Ovary (tissue), 9 donors: ENCODE data around the gene TERT. TPM values are rescaled to one million over a fixed set of nuclear protein-coding genes. Genes with fewer than 3 reads are reported as not detected.
"Not testable (repeated sequence)": the region's sequence is repeated elsewhere in the genome, so short reads cannot be mapped to it uniquely, and the experiment has no call there.

Experiments used
- DNase-seq, 5 donors: peaks; one replicate each; pipeline ENCODE4 v3.0.0-alpha.2; 2019 to 2020
- H3K27ac ChIP-seq, 2 donors: fragments of 200-600 bp; one replicate each; pipeline versions ENCODE4 v1.5.1 to v1.8.0; 2019 to 2022
- H3K27me3 ChIP-seq: fragments of 200-600 bp; one replicate; pipeline ENCODE4 v1.8.0; 2022
- H3K36me3 ChIP-seq: fragments of 200-600 bp; sonication (generic); one replicate; pipeline ENCODE4 v1.5.1; 2019
- H3K4me1 ChIP-seq: one replicate; pipeline ENCODE4 v1.8.1; 2013; ENCODE audit warnings: mild to moderate bottlenecking, moderate library complexity; ENCODE audit not compliant: insufficient read depth
- H3K4me3 ChIP-seq: fragments of 200-600 bp; sonication (generic); one replicate; pipeline ENCODE4 v1.5.1; 2017
- H3K9me3 ChIP-seq, 2 donors: fragments of 200-600 bp in 1 of 2; sonication (generic) in 1 of 2; one replicate each; pipeline versions ENCODE4 v1.5.1 to v1.8.1; 2013 to 2019; ENCODE audit warnings: mild to moderate bottlenecking in 1 of 2, moderate library complexity in 1 of 2
- EP300 ChIP-seq: sonication (generic); formaldehyde crosslinking; IDR thresholded peaks from one replicate; pipeline ENCODE4 v1.6.1; 2017; ENCODE audit warnings: antibody characterized with exemption
- POLR2A ChIP-seq: fragments of 450-650 bp; IDR thresholded peaks from one replicate; pipeline ENCODE4 v1.6.1; 2017; ENCODE audit warnings: antibody characterized with exemption, mild to moderate bottlenecking, moderate library complexity
- WGBS, 3 donors: extraction: QIAGEN DNeasy Blood & Tissue Kit in 1 of 3; methylation state at CpG; one replicate each; pipeline versions ENCODE4 v1.1.5 to v1.1.7; 2013 to 2017; 5-methylcytosine and 5-hydroxymethylcytosine counted together
- intact Hi-C, 4 donors: fragments of 100-400 bp; cut with DNase I; formaldehyde crosslinking; loops; one replicate each; pipeline versions ENCODE4 v1.11.0 to v1.15.1; 2022 to 2023
- polyA plus RNA-seq, 2 donors: library from polyadenylated mRNA; stranded (reverse); fragments of 200-250 nt in 1 of 2; fragments of 350-450 nt in 1 of 2; fragmentation: Illumina TruSeq in 1 of 2; extraction: RNeasy Lipid Tissue Mini Kit (QIAGEN cat#74804) in 1 of 2; gene quantifications; one replicate each; pipeline ENCODE4 v1.2.3, GENCODE V29; 2013 to 2014
- total RNA-seq, 7 donors: library from RNA; depleted of rRNA in 2 of 7; stranded (reverse); fragments of >200 nt in 2 of 7; fragmentation: NEBNext Ultra II Directional in 3 of 7; extraction: Animal tissue kit (Norgen Biotek cat#: 25700) in 3 of 7; gene quantifications; one replicate each; pipeline versions ENCODE4 v1.1.0 to v1.2.4, GENCODE V29; 2016 to 2023
- TF ChIP-seq, protein P1 (sequence below), 3 donors: fragments of 450-650 bp in 2 of 3; fragments of 200-600 bp in 1 of 3; IDR thresholded peaks; one replicate each; pipeline versions ENCODE4 v1.5.1 to v1.8.0; 2016 to 2022; ENCODE audit warnings: antibody characterized with exemption in 3 of 3, mild to moderate bottlenecking in 1 of 3
- donor health status: DM: no; HTN: no; CAD: no; lungs with moderate emphysema.
- donor health status: DM: no; HTN: no; CAD: no.
- donor health status: Bipolar disorder and iron deficiency.
- donor health status: DM: yes; HTN: yes; CAD: no.
- donor health status: DM: no; HTN: no; CAD: no.
- donor health status: DM: yes; HTN: yes; CAD: no.

Gene TERT
- total and polyA plus RNA-seq, 9 donors, result 0.10 to 3.1 TPM; not detected in 7

GRCh38 chr5:1231354-1231905 lies 63.4 kb downstream of the TERT start:
- Histone ChIP-seq H3K4me1 (no peaks in the 10 kb centered on the region), H3K4me3 (no peak overlapping the region), H3K27me3 (no peaks in the 10 kb centered on the region), H3K9me3 (no peaks in the 10 kb centered on the region), H3K27ac (no peak overlapping the region), H3K36me3 (no peaks in the 10 kb centered on the region)
- no peak for DNase-seq
- intact Hi-C loops, result no loop called here
- WGBS, 3 donors, result 56 to 60% (median 56%) methylated on average over 12 to 13 of the region's 13 CpGs
- TF ChIP-seq EP300 (no peak), POLR2A (no peak)
- TF ChIP-seq, protein P1, sequence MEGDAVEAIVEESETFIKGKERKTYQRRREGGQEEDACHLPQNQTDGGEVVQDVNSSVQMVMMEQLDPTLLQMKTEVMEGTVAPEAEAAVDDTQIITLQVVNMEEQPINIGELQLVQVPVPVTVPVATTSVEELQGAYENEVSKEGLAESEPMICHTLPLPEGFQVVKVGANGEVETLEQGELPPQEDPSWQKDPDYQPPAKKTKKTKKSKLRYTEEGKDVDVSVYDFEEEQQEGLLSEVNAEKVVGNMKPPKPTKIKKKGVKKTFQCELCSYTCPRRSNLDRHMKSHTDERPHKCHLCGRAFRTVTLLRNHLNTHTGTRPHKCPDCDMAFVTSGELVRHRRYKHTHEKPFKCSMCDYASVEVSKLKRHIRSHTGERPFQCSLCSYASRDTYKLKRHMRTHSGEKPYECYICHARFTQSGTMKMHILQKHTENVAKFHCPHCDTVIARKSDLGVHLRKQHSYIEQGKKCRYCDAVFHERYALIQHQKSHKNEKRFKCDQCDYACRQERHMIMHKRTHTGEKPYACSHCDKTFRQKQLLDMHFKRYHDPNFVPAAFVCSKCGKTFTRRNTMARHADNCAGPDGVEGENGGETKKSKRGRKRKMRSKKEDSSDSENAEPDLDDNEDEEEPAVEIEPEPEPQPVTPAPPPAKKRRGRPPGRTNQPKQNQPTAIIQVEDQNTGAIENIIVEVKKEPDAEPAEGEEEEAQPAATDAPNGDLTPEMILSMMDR (IDR thresholded peaks at IDR 0.05), result no peak

- no peaks in the 10 kb centered on the region for H3K9me3 ChIP-seq
- no peaks in the 10 kb centered on the region for H3K4me1 ChIP-seq
- 79 to 87% (median 82%) methylated on average over 17 of the region's 17 CpGs for WGBS, 3 donors
- no peak overlapping the region for H3K4me3 ChIP-seq
- H3K27me3 ChIP-seq, result no peaks in the 10 kb centered on the region
- no peaks in the 10 kb centered on the region for H3K36me3 ChIP-seq
- no peak overlapping the region for H3K27ac ChIP-seq
- no peak for DNase-seq
- intact Hi-C loops, result no loop called here
- no peak for TF ChIP-seq POLR2A
- TF ChIP-seq EP300, result no peak
These were observed 64.3 kb downstream of the TERT start for GRCh38 chr5:1230551-1230950.

- WGBS, 3 donors, result 22 to 30% (median 25%) methylated on average over 7 of the region's 7 CpGs
- Histone ChIP-seq H3K9me3 (no peaks in the 10 kb centered on the region), H3K4me3 (no peak overlapping the region), H3K36me3 (no peaks in the 10 kb centered on the region), H3K27me3 (no peaks in the 10 kb centered on the region), H3K27ac (no peak overlapping the region), H3K4me1 (no peaks in the 10 kb centered on the region)
- intact Hi-C loops, result no loop called here
- TF ChIP-seq EP300, result no peak
- no peak for TF ChIP-seq POLR2A
- TF ChIP-seq, protein P1 (IDR thresholded peaks at IDR 0.05), result no peak
- DNase-seq, result no peak
These were observed 65.0 kb downstream of the TERT start for GRCh38 chr5:1229822-1230221.

- H3K36me3 ChIP-seq, H3K4me3 ChIP-seq, DNase-seq, H3K4me1 ChIP-seq, H3K27ac ChIP-seq, intact Hi-C loops, H3K9me3 ChIP-seq, H3K27me3 ChIP-seq: not testable (repeated sequence)
- 84 to 89% (median 86%) methylated on average over 11 of the region's 11 CpGs for WGBS, 3 donors
These were observed 65.8 kb downstream of the TERT start for GRCh38 chr5:1229023-1229422.

GRCh38 chr5:1228120-1228519 lies 66.7 kb downstream of the TERT start:
- H3K36me3 ChIP-seq, result no peaks in the 10 kb centered on the region
- intact Hi-C loops, result no loop called here
- TF ChIP-seq POLR2A (no peak), EP300 (no peak)
- TF ChIP-seq, protein P1 (IDR thresholded peaks at IDR 0.05), result no peak
- H3K4me1 ChIP-seq, result no peaks in the 10 kb centered on the region
- no peak overlapping the region for H3K4me3 ChIP-seq
- H3K9me3 ChIP-seq, result no peaks in the 10 kb centered on the region
- H3K27ac ChIP-seq, result no peak overlapping the region
- 19 to 23% (median 23%) methylated on average over 15 of the region's 15 CpGs for WGBS, 3 donors
- no peak for DNase-seq
- no peaks in the 10 kb centered on the region for H3K27me3 ChIP-seq
